AG10803 (cell line): ENCODE measurements around the gene HSF4.

ENCODE experiments used
- DNase-seq: peaks from one replicate; pipeline ENCODE4 v3.0.0; 2010; ENCODE audit warnings: low read depth
- H3K4me3 ChIP-seq: 2 replicates; pipeline ENCODE4 v1.5.1; 2011; ENCODE audit warnings: mild to moderate bottlenecking, low read length, control low read depth
- CTCF ChIP-seq: conservative IDR thresholded peaks from 2 replicates; pipeline ENCODE4 v1.5.1; 2011; ENCODE audit warnings: mild to moderate bottlenecking, low read length, control low read depth, inconsistent platforms

Gene HSF4

GRCh38 chr16:67128417-67128816 lies 36.1 kb upstream of the HSF4 start:
- no peak for TF ChIP-seq CTCF
- H3K4me3 ChIP-seq = no peak overlapping the region
- DNase-seq = no peak

DNA sequence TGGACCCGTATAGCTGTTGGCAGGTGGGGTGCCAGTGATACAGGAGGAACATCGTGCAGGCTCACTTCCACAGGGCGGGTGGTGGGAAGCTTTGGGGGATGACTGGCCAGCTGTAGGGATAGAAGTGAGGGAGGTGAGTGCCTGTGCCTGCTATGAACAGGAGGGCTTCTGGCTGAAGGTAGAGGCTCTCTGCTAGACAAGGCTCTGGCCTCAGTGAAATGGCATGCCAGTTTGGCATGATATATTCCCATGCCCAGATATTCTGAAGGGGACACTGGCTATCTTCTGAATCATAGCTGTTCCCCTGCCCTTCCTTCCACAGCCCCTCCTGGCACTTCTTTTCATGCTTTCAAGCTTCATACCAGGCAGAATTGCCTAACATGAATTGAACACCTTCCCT lies 35.7 kb upstream of the HSF4 start:
- no peak overlapping the region for H3K4me3 ChIP-seq
- DNase-seq = no peak
- TF ChIP-seq CTCF = no peak

GRCh38 chr16:67129422-67129821 lies 35.1 kb upstream of the HSF4 start:
- DNase-seq = no peak
- no peak for TF ChIP-seq CTCF
- H3K4me3 ChIP-seq = no peak overlapping the region

DNA sequence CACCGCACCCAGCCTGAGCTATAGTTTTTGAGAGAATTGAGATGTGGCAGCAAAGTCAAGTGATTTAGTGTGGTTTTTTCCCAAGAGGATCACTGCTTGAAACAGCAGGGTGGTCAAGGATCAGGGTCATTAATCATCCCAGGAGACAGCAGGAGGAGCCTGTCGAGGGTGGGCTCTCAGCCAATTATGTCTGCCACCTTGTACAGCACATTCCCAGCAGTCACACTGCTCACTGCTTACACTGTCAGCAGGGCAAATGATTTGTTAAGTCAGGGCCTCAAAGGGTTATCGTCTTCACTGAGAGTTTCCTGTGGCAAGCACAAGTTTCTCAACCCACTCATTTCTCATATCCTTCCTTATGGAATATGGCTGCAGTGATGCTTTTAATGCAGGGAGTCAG lies 26.9 kb upstream of the HSF4 start:
- no peak for TF ChIP-seq CTCF
- no peak overlapping the region for H3K4me3 ChIP-seq
- no peak for DNase-seq

GRCh38 chr16:67141391-67141790 lies 23.2 kb upstream of the HSF4 start:
- no peak for TF ChIP-seq CTCF
- DNase-seq = no peak

GRCh38 chr16:67142342-67142741 lies 22.2 kb upstream of the HSF4 start:
- TF ChIP-seq CTCF = no peak
- H3K4me3 ChIP-seq = no peak overlapping the region
- no peak for DNase-seq

More at GRCh38 chr16:67141391-67141790, 23.2 kb upstream of the HSF4 start:
- H3K4me3 ChIP-seq = no peak overlapping the region

GRCh38 chr16:67144943-67145342 lies 19.6 kb upstream of the HSF4 start:
- no peak for TF ChIP-seq CTCF
- DNase-seq = no peak
- no peak overlapping the region for H3K4me3 ChIP-seq
